AG10803 (cell line): ENCODE measurements around the gene NEDD9.

Experiments used
- DNase-seq: peaks from one replicate; pipeline ENCODE4 v3.0.0; 2010; ENCODE audit warnings: low read depth
- H3K4me3 ChIP-seq: 2 replicates; pipeline ENCODE4 v1.5.1; 2011; ENCODE audit warnings: mild to moderate bottlenecking, low read length, control low read depth
- CTCF ChIP-seq: conservative IDR thresholded peaks from 2 replicates; pipeline ENCODE4 v1.5.1; 2011; ENCODE audit warnings: mild to moderate bottlenecking, low read length, control low read depth, inconsistent platforms

The NEDD9 gene

GRCh38 chr6:11193434-11193833, 39.0 kb downstream of the NEDD9 start:
- no peak overlapping the region for H3K4me3 ChIP-seq
- DNase-seq: no peak
- no peak for TF ChIP-seq CTCF

- TF ChIP-seq CTCF: no peak
- no peak for DNase-seq
- no peak overlapping the region for H3K4me3 ChIP-seq
Observed at GRCh38 chr6:11192167-11192566, 40.3 kb downstream of the NEDD9 start.

GRCh38 chr6:11190625-11191245, 41.7 kb downstream of the NEDD9 start:
- no peak for TF ChIP-seq CTCF
- no peak overlapping the region for H3K4me3 ChIP-seq
- no peak for DNase-seq

GRCh38 chr6:11189865-11190624, 42.4 kb downstream of the NEDD9 start:
- no peak overlapping the region for H3K4me3 ChIP-seq
- TF ChIP-seq CTCF: no peak
- no peak for DNase-seq

- TF ChIP-seq CTCF: no peak
- DNase-seq: no peak
- no peak overlapping the region for H3K4me3 ChIP-seq
Observed at GRCh38 chr6:11188161-11188915, 44.1 kb downstream of the NEDD9 start.

- TF ChIP-seq CTCF: no peak
- no peak overlapping the region for H3K4me3 ChIP-seq
- DNase-seq: no peak
Observed at GRCh38 chr6:11187301-11187700, 45.2 kb downstream of the NEDD9 start.
